ENCODE data around the gene SEPTIN3.

Gene SEPTIN3, protein sequence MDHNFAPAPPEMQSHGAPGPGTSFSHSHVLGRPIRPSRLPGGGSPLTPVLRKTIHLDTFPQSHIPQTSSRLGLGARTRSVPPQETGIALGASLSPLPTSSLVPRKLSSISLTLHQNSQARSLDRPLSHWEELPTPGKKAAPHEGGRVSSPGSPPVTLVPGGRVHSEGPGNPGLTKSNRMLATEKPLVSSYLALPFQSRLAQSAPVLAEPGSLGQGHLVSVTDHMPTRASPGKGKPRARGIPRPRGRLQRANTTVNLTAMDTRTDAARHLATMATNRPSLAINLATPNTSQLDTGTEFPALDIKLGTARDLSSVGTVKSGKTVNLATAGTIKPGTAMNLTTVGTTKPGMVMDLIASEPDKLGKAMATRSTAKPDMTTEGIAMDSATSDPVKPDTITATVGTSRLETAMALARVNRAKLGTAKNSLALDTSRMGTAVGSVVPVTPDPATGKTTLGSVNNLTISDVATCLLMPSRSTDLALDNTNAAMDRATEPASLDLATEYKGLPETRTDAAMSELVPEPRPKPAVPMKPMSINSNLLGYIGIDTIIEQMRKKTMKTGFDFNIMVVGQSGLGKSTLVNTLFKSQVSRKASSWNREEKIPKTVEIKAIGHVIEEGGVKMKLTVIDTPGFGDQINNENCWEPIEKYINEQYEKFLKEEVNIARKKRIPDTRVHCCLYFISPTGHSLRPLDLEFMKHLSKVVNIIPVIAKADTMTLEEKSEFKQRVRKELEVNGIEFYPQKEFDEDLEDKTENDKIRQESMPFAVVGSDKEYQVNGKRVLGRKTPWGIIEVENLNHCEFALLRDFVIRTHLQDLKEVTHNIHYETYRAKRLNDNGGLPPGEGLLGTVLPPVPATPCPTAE

DNA sequence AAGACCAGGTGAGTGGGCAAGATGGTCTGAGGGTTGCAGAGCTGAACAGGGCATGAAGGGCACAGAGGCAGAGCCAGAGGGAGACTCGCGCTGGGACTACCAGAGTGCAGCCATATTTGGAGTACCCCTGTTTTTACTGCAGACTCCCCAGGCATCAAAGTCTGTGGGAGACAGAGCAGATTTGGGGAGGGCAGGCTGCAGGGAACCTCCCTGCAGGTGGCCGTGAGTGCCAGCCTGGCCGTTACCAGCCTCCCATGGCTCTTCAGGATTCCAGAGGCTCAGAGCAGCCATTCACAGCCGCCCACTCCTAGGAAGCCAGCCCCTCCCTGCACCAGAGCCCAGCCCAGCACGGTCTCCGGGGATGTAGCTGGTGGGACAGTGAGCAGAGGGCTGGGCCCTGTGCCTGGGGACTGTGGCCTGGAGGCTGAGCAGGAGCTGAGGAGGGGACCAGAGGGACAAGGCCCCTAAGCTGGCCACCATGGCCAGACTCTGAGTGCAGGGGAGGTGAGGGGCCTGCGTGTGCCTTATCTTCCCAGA lies at the start of gene SEPTIN3:
Gene SEPTIN3, plus strand, starts transcription at position 334 of the 537 bp plus-strand sequence. CDS start 2,050 bp downstream, outside the sequence.
- no peak for DNase-seq (ENCODE audit: low spot score)

- no peak for DNase-seq (ENCODE audit: low spot score)
Observed at GRCh38 chr22:41920271-41920976, 48.8 kb upstream of the SEPTIN3 start.

DNA sequence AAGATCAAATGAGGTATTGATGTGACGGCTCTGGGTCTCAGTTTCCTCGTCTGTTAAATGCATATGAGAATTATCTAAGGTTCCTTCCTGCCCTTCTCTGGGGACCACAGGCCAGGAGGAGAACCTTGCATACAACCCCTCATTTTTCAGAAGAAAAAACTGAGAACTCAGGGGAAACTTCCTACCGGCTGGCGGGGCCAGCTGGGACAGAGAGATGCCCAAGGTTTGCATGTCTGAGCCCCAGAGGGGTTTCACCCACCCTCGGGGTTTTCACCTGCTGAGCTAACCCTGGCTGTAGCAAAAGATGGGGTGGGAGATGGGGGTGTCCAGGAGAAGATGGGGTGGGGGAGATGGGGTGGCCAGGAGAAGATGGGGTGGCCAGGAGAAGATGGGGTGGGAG lies 46.9 kb upstream of the SEPTIN3 start:
- no peak for DNase-seq (ENCODE audit: low spot score)

DNA sequence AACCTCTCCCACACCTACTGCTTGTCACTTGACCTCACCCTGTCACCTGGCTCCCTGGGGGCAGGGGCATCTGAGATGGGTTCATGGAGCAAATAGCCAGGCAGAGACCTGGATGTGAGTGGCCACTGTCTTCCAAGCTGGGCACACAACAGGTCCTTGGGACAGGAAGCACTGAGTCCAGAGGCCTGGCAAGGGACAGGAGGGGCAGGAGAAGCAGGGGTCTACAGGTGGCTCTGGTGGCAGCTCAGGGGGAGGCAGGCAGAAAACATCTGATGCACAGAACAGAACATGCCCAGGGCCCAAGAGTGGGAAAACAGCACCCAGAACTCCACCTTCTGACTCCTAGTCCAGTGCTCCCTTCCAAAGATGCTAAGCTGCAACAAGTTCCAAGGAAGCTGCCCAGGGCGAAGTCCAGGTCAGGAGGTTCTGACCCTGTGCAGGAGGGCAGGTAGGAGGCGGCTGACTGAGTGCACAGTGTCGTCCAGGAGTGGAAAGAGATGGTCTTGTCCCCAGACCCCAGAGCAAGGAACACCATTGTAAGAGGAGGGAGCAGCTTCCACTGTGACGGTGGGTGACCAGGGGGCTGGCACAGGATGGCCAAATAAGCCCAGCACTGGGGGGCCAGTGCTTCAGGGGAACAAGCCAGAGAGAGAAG lies 46.2 kb upstream of the SEPTIN3 start:
- no peak for DNase-seq (ENCODE audit: low spot score)

- no peak for DNase-seq (ENCODE audit: low spot score)
Observed at GRCh38 chr22:41923595-41924276, 45.5 kb upstream of the SEPTIN3 start.

- peak; percentile 38 for DNase-seq (ENCODE audit: low spot score)
Observed at GRCh38 chr22:41925783-41926460, 43.3 kb upstream of the SEPTIN3 start.

- no peak for DNase-seq (ENCODE audit: low spot score)
Observed at GRCh38 chr22:41927813-41928212, 41.4 kb upstream of the SEPTIN3 start.

DNA sequence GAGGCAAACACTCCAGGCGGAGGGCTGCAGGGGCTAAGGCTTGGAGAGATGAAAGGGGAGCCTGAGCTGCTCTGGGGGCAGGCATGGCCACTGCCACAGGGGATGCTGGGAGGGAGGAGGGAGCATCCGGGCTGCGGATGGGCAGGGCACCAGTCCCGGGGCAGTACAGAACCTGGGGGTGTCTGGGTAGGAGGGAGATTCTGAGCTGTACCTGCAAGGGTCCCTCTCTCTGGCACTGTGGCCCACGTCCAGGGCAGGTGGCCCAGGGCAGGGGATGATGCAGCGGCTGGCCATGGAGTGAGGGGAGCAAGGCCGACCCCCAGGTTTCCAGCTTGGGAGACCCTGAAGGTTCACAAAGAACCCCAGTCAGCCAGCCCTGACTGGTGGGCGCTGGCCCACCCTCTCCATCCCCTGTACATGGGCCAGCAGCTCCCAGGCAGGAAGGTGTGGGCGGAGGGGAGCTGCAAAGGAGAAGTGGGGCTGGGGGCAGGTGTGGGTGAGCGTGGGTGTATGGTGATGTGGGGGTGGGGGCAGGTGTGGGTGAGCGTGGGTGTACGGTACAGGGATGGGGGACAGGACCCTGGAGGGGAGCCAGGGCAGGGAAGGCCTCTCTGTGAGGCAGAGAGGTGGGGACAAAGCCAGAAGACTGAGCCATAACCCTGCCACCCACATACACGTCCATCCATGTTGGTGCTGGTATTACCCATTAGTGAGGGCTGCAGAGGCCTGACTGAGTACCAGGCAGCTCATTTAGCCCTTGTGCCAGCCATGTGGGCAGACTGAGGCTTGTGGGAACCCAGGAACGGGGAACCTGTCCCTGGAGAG lies 40.4 kb upstream of the SEPTIN3 start:
- DNase-seq (ENCODE audit: low spot score) = no peak

DNA sequence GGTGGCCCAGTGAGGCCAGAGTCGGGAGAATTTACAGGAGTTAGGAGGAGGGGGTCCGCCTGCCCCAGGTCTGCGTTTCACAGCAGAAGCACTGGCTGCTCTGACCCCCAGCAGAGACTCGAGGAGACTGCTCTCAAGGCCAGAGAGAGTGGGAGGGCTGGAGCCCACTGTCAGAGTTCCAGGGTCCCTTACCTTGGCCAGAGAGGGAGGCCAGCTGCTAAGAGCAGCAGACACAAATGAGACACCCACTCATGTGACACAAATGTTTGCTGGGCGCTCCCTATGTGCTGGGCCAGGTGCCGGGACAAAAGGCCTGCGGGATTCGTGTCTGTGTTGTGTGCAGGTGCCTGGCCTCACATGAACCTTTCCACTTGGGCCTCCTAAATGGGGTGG lies 39.8 kb upstream of the SEPTIN3 start:
- DNase-seq (ENCODE audit: low spot score) = no peak

- no peak for DNase-seq (ENCODE audit: low spot score)
Observed at GRCh38 chr22:41931701-41932269, 37.5 kb upstream of the SEPTIN3 start.

DNA sequence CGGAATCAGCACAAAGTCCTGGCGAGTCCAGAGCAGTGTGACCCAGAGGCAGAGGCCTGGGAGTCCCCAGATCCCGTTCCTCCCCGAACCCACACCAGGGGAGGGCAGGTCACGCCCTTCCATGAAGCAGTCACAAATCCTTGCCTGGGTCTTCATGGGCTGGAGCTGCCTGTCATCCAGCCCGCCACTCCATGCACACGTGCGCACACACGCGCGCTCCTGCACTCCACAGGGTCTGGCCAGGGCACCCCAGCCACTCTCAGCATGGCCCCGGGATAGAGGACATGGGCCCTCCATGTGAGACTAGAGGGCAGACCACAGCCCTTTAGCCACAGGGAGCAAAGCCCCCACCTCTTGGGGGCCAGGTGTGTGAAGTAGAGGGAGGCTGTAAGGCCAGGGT lies 36.9 kb upstream of the SEPTIN3 start:
- no peak for DNase-seq (ENCODE audit: low spot score)

DNA sequence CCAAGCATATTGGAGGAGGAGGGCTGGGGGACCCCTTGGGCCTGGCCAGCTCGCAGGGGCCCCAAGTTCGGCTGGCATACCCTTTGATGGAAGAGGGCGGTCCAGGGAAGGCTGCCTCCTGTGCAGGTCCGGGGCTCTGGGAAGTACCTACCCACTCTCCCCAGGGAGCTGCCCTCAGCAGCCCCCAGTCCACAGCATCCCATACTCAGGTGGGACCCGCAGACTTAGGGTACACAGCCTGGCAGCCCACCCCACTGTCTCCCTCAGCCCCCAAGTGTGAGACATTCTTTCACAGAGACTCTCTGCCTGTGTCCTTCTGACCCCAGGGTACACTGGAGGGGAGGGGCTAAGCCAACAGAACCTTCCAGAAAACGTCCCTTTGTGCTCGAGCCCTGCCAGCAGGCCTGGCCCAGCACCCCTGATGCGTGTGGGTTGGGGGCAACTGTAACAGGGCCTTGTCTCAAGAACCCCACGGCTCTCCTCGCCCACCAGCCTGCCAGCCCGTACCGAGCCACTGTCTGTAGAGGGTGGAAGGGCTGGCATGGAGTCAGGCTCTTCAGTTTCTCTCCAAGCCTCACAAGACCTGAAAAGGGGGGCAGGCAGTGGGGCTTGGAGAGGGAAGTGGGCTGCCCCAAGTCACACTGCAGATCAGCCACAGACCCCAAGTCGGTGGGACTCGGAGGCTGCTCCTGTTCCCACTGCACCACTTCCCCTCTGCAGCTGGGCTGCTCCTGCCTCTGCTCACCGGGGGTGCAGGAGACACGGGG lies 35.6 kb upstream of the SEPTIN3 start:
- no peak for DNase-seq (ENCODE audit: low spot score)

- no peak for DNase-seq (ENCODE audit: low spot score)
Observed at GRCh38 chr22:41934284-41935014, 34.8 kb upstream of the SEPTIN3 start.

- no peak for DNase-seq (ENCODE audit: low spot score)
Observed at GRCh38 chr22:41935015-41935351, 34.3 kb upstream of the SEPTIN3 start.

DNA sequence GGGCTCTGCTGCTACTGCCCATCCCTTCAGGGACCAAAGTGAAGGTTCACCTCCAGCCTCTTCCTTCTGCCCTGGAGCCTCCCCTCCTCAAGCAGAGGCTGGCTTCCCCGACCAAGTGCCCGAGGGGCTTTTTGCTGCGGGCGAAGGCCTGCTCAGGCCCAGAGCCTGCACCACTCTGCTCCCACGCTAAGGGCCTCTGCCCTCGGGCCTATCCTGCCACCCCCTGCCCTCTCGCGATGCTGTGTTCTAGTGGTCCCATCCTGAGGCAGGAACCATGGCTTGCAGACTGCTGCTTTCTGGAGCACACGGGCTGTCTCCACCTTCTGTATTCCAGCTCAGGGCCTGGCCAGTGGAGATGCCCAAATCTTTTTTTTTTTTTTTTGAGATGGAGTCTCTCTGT lies 33.7 kb upstream of the SEPTIN3 start:
- no peak for DNase-seq (ENCODE audit: low spot score)

DNA sequence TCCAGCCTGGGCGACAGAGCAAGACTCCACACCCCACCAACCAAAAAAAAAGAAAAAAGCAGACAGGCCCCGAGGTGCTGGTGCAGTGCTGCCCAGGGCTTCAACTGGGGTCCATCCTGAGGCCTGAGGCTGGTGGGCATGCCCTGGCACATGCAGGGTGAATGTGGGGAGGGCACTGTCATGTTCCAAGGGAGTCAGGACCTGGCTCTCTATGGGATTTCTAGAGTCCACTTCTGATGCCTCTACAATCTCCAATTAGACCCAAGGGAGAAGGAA lies 32.4 kb upstream of the SEPTIN3 start:
- no peak for DNase-seq (ENCODE audit: low spot score)

GRCh38 chr22:41939981-41940831 lies 29.0 kb upstream of the SEPTIN3 start:
- DNase-seq (ENCODE audit: low spot score) = no peak
